Stimulated activated CD4-positive, alpha-beta T cell treated with anti-CD3 and anti-CD28 coated beads, Interleukin-12 subunit alpha, Interleukin-12 subunit beta, amount 100 ng/mL, for 48 hours (primary cell): ENCODE results near the gene KHDRBS1.
"Not testable (repeated sequence)": the region's sequence is repeated elsewhere in the genome, so short reads cannot be mapped to it uniquely, and the experiment has no call there.

Source experiments
- DNase-seq, 3 donors: peaks; one replicate each; pipeline ENCODE4 v3.0.0-alpha.2; 2020; ENCODE audit warnings: low read depth in 2 of 3, low spot score in 1 of 3

KHDRBS1 gene

GRCh38 chr1:32012709-32013385 is 821 bp upstream of the KHDRBS1 start:
- DNase-seq: no peak

DNA sequence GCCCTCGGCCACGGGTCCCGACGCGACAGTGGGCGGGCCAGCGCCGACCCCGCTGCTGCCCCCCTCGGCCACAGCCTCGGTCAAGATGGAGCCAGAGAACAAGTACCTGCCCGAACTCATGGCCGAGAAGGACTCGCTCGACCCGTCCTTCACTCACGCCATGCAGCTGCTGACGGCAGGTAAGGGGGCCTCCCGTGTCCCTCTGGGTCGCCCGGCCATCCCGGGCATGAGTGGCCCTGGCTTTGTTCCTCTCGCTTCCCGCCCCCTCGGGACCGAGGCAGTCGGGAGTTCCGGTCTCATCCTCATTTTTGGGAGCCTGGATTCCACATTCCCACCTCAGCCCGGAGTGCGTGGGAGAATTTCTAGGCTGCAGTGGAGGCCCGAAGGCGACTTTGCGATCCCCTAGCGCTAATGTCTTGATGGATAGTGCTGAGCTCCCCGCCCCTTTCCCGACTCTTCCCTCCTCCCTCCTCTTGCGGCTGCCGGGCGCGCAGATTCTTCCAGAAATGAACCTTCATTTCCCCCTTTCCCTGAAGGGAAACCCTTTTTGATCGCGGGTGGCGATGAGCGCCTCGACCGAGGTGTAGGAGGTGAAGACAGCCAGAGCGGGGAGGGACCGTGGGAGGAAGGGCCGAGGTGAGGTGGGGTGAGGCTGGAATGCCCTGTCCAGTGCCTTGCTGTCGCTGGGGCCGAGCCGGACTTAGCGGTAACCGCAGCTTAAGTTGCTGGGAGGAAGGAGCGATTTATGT is 705 bp downstream of the KHDRBS1 start:
- DNase-seq: peak; percentile 15 to 26 (median 23)

DNA sequence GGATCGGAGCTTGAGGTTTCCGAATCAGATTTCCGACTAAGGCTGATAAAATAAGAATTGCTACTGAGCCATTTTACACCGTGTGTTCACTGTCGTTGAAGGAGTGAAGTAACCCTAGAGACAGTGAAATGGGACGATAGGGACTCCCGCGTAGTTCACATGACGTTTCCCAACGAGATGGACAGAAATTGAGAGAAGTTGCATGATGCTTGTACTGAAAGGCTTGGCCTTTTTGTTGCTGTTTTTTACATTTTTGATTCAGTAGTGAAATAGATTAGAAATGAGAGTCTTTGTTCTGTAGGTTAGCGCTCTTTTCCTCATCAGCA is 1.2 kb downstream of the KHDRBS1 start:
- DNase-seq: peak in 1 of 3 donors; percentile 3

DNA sequence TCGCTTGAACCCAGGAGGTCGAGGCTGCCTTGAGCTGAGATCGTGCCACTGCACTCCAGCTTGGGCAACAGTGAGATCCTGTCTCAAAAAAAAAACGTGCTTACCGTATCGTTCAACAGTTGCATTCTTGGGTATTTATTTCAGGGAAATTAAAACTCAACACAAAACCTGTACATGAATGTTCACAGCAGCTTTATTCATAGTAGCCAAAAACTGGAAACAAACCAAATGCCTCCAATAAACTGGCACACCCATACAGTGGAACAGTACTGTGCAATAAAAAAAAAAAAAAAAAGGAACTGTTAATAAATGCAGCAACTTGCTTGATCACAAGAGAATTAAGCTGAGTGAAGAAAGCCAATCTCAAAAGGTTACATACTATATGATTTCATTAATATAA is 6.7 kb downstream of the KHDRBS1 start:
- no peak for DNase-seq

- not testable (repeated sequence) for DNase-seq
Observed at GRCh38 chr1:32021574-32022018, 7.9 kb downstream of the KHDRBS1 start.

GRCh38 chr1:32023351-32023750 is 9.7 kb downstream of the KHDRBS1 start:
- DNase-seq: no peak

DNA sequence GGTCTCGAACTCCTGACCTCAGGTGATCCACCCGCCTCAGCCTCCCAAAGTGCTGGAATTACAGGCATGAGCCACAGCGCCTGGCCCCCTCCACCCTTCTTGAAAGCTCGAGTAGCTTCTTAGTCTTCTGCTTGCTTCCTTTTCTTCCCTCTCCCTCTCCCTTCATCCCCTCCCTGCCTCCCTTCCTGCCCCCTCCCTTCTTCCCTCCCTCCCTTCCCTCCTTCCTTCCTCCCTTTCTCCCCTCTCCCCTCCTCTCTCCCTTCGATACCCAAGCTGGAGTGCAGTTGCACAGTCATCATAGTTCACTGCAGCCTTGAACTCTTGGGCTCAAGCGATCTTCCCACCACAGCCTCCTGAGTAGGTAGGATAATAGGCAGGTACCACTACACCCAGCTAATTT is 11.8 kb downstream of the KHDRBS1 start:
- DNase-seq: no peak

GRCh38 chr1:32028746-32029145 is 15.1 kb downstream of the KHDRBS1 start:
- no peak for DNase-seq

GRCh38 chr1:32031578-32032274 is 18.1 kb downstream of the KHDRBS1 start:
- DNase-seq: no peak

GRCh38 chr1:32032275-32032615 is 18.6 kb downstream of the KHDRBS1 start:
- DNase-seq: no peak

DNA sequence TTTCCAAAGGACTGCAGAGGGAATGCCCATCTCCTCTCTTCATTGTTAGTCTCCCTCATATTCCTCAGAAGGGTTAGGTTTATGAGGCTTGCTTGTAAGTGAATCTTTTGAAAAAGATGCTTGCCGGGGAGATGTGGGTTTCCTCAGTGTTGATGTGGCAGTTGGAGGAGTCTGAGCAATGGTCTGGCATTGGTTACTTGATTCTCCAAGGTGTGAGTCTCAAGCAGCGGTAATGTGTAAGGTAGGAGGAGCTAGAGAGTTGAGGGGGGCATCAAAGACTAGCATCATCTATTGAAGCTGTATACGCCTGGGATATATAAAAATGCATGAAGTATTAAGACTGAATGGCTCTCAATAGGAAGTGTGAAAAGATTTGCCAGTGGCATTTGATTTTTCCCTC is 21.5 kb downstream of the KHDRBS1 start:
- no peak for DNase-seq

DNA sequence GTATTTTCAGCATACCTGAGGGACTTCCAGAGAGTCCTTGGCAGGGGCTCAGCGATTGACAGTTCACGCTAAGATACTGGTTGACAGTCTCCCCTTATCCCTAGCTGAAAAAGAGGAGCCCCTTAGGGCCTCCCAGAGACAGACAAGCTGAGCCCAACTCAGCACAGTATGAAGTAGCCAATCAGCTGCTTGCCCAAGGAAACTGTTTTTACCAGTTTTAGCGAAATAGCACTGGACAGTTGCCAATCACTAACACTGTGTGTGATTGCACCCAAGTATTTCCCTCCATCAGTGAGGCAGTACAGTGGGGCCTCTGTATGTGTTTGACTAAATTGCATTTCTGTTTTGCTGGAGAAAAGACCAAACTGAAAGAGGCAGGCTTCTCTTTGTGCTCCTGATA is 27.0 kb downstream of the KHDRBS1 start:
- DNase-seq: no peak

DNA sequence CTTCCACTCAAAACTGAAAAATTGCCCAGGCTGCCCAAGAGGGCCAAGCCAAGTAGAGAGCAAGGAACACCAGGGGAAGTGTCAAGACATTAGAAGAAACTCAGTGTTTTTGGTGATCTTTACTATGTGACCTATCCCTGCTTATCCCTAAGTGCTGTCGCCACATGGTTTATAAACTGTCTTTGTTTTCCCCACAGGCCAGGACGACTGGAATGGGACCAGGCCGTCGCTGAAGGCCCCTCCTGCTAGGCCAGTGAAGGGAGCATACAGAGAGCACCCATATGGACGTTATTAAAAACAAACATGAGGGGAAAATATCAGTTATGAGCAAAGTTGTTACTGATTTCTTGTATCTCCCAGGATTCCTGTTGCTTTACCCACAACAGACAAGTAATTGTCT is 28.7 kb downstream of the KHDRBS1 start:
- DNase-seq: no peak

- no peak for DNase-seq
Observed at GRCh38 chr1:32044234-32044633, 30.6 kb downstream of the KHDRBS1 start.

GRCh38 chr1:32045772-32046171 is 32.1 kb downstream of the KHDRBS1 start:
- no peak for DNase-seq

GRCh38 chr1:32047701-32048100 is 34.0 kb downstream of the KHDRBS1 start:
- DNase-seq: no peak

DNA sequence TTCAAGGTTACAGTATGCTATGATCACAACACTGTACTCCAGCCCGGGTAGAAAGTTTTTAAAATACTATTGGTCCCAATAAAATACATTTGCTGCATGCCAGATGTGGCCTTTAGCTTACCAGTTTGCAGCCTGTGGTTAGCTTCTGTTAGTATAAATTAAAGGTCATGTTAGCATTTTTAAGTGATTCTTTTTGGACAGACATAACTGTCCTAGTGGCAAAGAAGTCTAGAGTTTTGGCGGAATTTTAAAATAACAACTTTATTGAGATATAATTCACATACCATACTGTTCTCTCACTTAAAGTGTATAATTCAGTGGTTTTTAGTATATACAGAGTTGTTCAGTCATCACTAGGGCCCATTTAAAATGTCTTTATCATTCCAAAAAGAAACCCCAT is 34.8 kb downstream of the KHDRBS1 start:
- no peak for DNase-seq

DNA sequence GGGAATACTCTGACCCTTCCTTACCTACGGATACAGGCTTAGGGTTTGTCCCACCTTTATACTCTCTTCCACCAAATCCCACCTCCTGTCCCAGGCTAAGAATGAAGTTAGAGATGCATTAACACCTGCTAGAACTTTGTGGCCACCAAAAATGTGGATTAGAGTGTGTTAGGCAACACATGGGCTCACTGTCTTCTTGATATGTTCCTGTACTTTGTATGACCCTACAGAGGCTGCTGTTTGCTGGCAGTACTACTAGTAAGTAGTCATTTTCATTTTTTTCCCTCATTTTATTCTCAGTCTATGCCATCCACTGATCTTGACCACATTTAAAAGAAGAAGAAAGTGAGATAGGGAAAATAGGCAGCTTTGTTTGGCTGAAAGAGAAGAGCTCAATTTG is 38.0 kb downstream of the KHDRBS1 start:
- DNase-seq: no peak

GRCh38 chr1:32052887-32053286 is 39.2 kb downstream of the KHDRBS1 start:
- no peak for DNase-seq

GRCh38 chr1:32055416-32055815 is 41.7 kb downstream of the KHDRBS1 start:
- no peak for DNase-seq

- no peak for DNase-seq
Observed at GRCh38 chr1:32056598-32056997, 42.9 kb downstream of the KHDRBS1 start.

DNA sequence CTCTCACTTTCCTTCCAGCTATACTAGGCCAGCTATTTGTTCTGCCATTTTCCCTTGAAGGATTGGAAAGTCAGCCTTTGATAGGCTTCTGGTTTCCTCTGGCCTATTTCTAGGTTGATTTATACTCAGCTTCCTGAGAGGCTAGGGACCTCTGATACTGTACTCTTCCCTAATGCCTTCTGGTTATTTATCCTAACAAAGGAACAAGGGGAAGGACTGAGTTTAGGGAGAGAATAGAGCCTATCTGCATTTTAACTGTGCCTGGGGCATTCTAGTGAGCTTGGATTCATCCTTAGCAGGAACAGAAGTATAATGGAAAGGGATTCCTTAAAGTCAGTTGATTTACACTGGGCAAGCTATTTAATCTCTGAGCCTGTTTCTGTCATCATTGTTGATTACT is 47.2 kb downstream of the KHDRBS1 start:
- no peak for DNase-seq

- DNase-seq: no peak
Observed at GRCh38 chr1:32062867-32063230, 49.2 kb downstream of the KHDRBS1 start.
